GM19099 (cell line): ENCODE results near the gene OAF.

ENCODE experiments used
- POLR2A ChIP-seq: IDR thresholded peaks from 3 replicates; pipeline ENCODE4 v1.6.1; 2011; ENCODE audit warnings: low read depth; ENCODE audit not compliant: insufficient read length; ENCODE audit errors: extremely low read depth

The OAF gene

GRCh38 chr11:120221115-120221752 is 10.4 kb downstream of the OAF start:
- no peak for TF ChIP-seq POLR2A

GRCh38 chr11:120222916-120223315 is 12.1 kb downstream of the OAF start:
- no peak for TF ChIP-seq POLR2A

- TF ChIP-seq POLR2A = no peak
Measured at GRCh38 chr11:120223793-120224192, 13.0 kb downstream of the OAF start.

- no peak for TF ChIP-seq POLR2A
Measured at GRCh38 chr11:120224361-120224760, 13.5 kb downstream of the OAF start.

- no peak for TF ChIP-seq POLR2A
Measured at GRCh38 chr11:120224972-120225909, 14.4 kb downstream of the OAF start.

GRCh38 chr11:120226242-120226641 is 15.4 kb downstream of the OAF start:
- TF ChIP-seq POLR2A = no peak

- no peak for TF ChIP-seq POLR2A
Measured at GRCh38 chr11:120226714-120227113, 15.9 kb downstream of the OAF start.

GRCh38 chr11:120227228-120227852 is 16.5 kb downstream of the OAF start:
- no peak for TF ChIP-seq POLR2A

- TF ChIP-seq POLR2A = no peak
Measured at GRCh38 chr11:120228794-120229384, 18.1 kb downstream of the OAF start.

GRCh38 chr11:120229451-120230424 is 18.9 kb downstream of the OAF start:
- TF ChIP-seq POLR2A = no peak

GRCh38 chr11:120230433-120231071 is 19.7 kb downstream of the OAF start:
- TF ChIP-seq POLR2A = no peak

GRCh38 chr11:120231963-120232362 is 21.1 kb downstream of the OAF start:
- TF ChIP-seq POLR2A = no peak

GRCh38 chr11:120233207-120233803 is 22.5 kb downstream of the OAF start:
- no peak for TF ChIP-seq POLR2A

GRCh38 chr11:120235024-120235628 is 24.3 kb downstream of the OAF start:
- TF ChIP-seq POLR2A = no peak
